Activated CD4-positive, alpha-beta T cell treated with anti-CD3 and anti-CD28 coated beads for 1 hour (primary cell): ENCODE results near the gene ARHGAP30.
"Not testable (repeated sequence)": the region's sequence is repeated elsewhere in the genome, so short reads cannot be mapped to it uniquely, and the experiment has no call there.

ENCODE experiments used
- DNase-seq: peaks from one replicate; pipeline ENCODE4 v3.0.0-alpha.2; 2020

The ARHGAP30 gene, protein sequence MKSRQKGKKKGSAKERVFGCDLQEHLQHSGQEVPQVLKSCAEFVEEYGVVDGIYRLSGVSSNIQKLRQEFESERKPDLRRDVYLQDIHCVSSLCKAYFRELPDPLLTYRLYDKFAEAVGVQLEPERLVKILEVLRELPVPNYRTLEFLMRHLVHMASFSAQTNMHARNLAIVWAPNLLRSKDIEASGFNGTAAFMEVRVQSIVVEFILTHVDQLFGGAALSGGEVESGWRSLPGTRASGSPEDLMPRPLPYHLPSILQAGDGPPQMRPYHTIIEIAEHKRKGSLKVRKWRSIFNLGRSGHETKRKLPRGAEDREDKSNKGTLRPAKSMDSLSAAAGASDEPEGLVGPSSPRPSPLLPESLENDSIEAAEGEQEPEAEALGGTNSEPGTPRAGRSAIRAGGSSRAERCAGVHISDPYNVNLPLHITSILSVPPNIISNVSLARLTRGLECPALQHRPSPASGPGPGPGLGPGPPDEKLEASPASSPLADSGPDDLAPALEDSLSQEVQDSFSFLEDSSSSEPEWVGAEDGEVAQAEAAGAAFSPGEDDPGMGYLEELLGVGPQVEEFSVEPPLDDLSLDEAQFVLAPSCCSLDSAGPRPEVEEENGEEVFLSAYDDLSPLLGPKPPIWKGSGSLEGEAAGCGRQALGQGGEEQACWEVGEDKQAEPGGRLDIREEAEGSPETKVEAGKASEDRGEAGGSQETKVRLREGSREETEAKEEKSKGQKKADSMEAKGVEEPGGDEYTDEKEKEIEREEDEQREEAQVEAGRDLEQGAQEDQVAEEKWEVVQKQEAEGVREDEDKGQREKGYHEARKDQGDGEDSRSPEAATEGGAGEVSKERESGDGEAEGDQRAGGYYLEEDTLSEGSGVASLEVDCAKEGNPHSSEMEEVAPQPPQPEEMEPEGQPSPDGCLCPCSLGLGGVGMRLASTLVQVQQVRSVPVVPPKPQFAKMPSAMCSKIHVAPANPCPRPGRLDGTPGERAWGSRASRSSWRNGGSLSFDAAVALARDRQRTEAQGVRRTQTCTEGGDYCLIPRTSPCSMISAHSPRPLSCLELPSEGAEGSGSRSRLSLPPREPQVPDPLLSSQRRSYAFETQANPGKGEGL

DNA sequence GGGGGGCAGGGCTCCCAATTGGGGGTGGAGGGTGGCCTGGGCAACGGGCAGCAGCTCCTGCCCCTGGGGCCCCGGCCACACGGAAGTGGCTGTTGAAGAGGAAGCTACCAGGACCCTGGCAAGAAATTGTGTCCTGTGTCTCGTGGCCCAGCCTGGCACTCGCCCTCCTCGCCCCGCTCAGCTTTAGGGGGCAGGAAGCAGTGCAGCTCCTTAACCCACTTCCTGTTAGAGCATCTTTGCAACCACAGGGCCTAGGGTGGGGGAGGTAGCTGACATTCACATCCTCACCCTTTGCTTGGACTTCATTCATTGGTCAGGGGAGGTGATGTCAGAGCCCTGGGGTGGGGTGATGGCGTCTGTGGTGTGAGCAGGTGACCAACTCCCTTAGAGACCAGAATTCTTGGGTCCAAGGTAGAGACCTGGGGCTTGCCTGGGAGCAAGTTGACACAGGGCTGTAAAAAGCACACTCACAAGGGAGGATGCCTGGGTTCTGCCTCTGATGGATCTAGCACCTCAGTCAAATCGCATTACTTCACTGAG lies at the start of gene ARHGAP30:
TSS of gene ARHGAP30 (minus strand) at position 161 of the 540 bp plus-strand sequence. CDS start 267 bp downstream, outside the sequence.
- DNase-seq = peak; percentile 70

DNA sequence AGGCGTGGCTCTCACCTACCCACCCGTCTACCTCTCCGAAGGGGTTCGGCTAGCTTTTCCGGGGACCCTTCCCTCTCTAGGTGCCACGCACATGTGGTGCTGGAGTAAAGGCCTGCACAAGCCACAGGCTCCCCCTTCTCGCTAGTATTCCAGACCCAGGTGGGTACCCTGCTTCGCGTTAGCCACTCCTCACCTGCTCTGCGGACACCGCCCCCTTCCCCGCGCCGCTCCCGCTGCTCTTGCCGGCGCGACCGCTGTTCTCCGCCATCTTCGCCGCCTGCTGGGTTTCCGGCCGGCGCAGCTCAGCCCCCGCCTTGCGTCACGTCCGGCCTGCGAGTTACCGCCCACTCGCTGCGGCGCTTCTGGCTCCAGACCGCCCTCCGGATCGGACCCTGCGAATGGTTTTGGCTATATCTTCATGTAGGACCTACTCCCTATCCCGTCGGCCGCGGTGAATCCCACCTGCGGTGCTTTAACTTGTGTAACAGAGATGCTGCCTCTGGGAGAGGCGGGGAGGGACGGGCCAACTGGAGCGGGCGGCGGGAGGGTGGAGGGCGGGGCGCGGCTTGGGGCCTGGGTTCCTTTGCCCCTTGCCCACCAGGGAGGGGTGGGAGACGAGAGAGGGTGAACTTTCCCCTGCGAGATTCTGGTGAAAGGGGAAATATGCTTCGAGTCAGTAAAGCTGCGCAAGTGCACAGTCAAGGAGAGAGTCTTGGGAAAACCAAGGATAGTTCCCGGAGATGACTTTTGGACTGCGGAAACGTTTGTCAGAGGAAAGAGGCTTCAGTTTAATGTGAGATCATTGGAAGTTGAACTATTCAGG lies 48.3 kb upstream of the ARHGAP30 start, which contains the start of the genes NIT1 and PFDN2:
TSS of gene NIT1 (plus strand) at position 347 of the 823 bp plus-strand sequence. CDS start at position 419, 72 bp downstream.
TSS of gene PFDN2 (minus strand) at position 279 of the 823 bp plus-strand sequence. CDS start at position 268, 11 bp downstream.
- DNase-seq = peak; percentile 78

DNA sequence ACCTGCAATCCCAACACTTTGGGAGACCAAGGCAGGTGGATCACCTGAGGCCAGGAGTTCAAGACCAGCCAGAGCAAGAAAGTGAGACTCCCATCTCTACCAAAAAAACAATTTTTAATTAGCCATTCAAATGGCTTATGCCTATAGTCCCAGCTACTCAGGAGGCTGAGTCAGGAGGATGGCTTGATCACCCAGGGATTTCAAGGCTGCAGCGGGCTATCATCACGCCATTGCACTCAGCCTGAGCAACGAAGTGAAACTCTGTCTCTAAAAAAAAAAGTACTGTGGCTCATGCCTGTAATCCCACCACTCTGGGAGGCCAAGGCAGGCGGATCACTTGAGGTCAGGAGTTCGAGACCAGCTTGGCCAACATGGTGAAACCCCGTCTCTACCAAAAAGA lies 46.3 kb upstream of the ARHGAP30 start:
- not testable (repeated sequence) for DNase-seq

DNA sequence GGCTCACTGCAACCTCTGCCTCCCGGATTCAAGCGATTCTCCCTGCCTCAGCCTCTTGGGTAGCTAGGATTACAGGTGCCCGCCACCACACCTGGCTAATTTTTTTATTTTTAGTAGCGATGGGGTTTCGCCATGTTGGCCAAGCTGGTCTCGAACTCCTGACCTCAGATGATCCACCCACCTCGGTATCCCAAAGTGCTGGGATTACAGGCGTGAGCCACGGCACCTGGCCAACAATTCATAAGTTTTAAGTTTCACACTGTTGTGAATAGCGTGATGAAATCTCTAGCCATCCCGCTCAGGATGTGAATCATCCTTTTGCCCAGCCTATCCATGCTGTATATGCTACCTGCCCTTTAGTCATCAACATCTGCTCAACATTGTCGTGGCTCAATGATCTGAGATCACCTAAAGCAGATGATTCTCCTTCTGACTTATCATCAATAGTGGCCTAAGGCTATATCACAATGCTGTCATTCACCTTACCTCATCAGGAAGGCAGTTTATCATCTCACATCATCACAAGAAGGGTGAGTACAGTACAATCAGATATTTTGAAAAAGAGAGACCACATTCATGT lies 45.5 kb upstream of the ARHGAP30 start:
- no peak for DNase-seq

DNA sequence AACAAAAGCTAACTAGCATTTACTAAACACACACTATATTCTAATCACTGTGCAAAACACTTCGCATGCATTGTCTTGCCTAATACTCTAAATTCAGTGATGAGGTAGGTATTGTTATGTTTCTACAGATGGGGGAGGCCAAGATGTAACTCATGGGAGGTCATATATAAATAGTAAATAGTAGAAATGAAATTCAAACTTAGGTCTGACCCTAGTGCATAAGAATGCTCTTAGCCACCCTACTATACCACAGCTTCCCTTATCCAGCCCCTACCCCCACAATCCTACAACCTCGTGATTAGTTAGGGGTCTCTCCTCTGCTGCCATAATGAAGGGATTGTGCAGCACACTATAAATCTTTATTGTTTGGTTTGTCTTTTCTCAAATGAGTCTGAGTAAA lies 44.9 kb upstream of the ARHGAP30 start:
- no peak for DNase-seq

DNA sequence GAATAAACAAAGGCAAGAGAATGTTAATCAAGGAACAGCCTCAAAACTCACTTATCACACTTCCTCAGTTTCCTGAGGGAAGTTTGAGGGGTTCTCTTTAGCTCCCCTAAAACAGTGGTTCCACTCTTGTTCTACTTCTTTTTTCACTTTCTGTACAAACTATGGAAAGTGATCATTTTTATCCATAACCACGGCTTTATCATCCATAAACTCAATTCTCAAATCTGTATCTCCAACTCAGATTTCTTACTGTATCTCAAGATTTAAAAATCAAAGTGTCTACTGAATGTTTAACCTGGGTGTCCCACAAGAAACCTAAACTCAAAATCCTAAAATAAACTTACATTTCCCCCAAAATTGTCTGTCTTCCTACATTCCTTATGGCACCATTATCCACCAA lies 44.2 kb upstream of the ARHGAP30 start:
- DNase-seq = no peak

DNA sequence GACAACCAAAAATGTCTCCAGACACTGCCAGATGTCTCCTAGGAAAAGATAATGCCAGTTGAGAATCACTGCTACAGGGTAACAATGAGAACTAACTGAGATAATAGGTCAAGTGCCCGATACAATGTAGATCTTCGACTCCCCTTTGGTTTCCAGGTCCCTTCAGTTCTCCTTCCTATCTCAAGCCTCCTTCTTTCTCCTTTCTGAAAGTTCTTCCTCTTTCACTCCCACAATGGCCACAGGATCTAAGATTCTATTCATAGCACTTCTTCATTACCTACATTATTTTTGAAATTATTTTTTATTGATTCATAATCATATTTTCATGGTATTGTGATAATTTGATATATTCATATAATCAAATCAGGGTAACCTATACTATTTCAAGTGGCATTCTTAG lies 41.8 kb upstream of the ARHGAP30 start:
- DNase-seq = no peak

DNA sequence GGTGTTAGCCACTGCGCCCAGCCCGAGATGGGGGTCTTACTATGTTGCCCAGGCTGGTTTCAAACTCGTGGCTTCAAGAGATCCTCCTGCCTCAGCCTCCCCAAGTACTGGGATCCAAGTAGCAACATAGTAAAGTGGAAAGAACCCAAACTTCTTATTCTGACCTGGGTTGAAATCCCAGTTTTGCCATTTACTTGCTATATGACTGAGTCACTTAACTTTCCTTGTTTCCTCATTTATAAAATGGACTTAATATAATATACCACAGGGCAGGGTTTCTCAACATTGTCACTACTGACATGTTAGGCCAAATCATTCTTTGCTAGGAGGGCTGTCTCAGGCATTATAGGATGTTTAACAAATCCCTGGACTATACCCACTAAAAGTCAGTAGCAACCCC lies 41.4 kb upstream of the ARHGAP30 start:
- DNase-seq = no peak

DNA sequence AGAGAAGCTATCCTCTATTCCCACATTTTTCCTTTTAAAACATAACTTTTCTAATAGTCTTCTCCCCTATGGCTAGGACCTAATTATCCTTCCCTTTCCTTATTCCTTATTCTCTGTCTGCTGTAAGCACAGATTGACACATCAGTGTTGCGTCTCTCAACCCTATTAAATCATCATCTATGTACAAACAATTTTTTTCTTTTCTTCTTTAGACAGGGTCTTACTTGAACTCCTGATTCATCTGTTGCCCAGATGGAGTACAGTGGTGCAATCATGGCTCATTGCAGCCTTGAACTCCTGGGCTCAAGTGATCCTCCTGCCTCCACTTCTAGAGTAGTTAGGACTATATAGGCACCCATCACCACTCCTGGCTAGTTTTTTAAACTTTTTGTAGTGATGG lies 36.7 kb upstream of the ARHGAP30 start:
- no peak for DNase-seq

DNA sequence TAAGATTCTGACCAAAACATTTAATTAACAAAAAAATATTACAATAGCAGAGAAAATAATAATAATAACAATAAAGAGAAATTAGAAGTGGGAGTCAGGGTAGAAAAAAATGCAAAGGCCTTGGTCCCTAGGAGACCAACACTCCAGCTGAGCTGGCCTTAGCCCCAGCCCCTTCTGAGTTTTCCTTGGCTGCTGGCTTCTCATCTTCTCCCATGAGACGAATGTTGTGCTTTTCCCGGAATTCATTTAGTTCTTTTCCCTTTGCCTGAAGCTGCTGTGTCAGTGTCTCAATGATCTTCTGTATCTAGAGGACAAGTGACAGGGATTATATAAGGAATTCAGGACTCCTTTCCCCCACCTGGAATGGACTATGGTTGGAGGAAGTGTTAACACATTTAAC lies 30.9 kb upstream of the ARHGAP30 start:
- no peak for DNase-seq

DNA sequence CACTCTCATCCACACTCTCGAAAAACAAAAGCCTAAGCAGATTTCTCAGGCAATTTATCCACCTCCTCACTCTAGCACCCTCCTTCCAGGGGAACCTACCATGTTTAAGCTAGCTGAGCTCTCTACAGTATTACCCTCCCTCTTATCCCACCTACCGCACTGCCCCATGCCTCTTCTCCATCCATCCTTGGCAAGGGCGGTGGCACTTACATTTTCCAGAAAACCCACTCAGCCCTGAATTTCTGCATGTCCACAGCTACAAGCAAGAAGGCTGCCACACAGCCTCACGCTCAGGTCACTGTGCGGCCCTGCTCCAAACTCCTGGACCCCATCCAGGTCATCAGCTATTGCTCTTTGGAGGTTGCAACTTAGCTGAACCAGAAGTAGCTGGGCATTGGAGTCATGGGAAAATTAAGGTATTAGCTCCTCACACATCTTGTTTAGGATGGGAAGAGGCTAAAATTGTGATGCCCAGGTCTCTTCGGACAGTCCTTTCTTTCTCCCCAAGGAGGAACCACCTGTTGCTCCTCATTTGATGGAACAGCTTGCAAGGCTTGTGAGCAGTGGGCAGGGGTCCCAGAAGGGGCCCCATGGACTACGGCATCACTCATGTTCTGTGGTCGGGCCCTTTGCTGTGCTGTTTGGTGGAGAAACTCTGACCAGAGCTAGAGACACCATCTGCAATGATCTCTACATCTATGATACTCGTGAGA lies 29.6 kb upstream of the ARHGAP30 start:
- no peak for DNase-seq

DNA sequence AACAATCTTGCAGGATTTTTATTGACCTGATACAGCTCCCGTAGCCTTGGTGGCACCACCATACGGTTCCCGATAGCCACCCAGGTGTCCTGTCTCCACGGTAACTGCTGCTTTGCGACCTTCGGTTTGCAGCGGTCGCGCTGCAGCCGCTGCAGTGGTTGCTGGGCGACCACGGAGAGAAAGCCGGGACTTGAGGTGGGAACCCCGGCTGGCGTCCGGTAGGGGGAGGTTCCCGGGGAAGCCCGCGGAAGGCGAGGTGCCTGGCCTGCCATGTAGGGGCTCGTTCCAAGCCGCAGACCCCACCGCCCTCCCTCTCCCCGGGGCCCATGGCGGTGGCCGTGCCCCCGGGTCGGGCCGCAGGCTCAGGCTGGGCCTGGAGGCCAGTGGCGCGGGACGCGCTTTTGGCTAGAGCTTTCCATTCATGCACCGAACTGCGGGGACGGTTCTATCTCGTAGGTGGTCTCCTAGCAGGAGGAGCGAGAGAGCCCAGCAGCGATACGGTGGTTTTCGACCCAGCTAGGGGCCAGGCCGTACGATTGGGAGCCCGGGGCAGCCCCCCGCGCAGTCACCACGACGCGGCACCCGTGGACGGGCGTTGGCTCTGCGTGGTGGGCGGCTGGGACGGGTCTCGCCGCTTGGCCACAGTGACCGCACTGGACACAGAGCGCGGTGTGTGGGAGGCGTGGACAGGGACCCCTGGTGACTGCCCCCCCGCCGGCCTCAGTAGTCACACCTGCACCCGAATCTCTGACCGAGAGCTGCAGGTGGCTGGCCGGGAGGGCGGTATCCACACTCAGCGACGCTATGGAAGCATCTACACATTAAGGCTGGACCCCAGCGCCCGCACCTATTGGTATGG lies 28.7 kb upstream of the ARHGAP30 start, which contains the start of gene KLHDC9:
TSS of gene KLHDC9 (plus strand) at position 152 of the 859 bp plus-strand sequence. CDS start at position 327, 175 bp downstream.
- peak; percentile 34 for DNase-seq

DNA sequence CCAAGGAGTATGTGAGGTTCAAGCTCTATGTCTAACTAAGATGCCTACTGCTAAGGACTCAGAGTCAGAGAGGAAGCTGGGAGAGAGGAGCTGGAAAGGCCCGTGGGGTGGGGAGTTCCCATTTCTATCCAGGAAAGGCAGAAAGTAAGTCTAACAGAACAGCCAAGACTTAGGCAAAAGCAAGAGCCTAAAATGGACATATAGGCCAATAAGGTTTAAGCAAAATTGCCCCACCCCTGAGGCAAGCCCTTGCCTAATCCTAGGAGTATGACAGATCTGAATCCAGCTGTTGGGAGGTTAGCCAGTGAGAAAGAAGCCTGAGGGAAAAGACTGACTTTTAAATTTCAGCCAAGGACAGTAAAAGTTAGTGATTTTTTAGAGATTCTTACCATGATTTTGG lies 26.8 kb upstream of the ARHGAP30 start:
- no peak for DNase-seq

DNA sequence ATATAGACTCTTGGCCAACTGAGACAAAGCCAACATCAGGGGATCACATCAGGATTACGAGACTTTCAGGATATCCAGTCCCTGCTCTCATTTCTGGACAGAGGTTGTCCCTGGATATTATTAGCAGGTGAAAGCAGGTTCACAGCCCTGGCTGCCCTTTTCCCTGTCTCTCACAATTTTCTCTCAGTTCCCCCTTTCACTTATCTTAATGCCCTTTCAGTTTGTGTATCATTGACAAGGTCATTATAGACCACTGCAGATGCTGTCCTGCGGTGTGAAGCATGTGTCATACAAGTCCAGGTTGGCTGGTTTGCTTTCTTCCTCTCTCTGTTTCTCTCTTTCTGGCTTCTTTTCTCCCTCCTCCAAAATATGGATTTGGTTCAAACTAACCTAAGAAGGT lies 26.3 kb upstream of the ARHGAP30 start:
- DNase-seq = no peak

DNA sequence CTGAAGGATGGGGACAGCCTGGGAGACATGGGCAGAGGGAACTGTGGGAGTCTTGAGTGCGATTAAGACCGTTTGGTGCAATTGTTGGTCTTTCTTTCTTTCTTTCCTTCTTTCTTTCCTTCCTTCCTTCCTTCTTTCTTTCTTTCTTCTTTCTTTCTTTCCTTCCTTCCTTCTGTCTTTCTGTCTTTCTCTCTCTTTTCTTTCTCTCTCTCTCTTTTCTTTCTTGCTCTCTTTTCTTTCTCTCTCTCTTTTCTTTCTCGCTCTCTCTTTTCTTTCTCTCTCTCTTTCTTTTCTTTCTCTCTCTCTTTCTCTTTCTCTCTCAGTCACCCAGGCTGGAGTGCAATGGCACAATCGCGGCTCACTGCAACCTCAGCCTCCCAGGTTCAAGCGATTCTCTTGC lies 25.5 kb upstream of the ARHGAP30 start:
- no peak for DNase-seq

DNA sequence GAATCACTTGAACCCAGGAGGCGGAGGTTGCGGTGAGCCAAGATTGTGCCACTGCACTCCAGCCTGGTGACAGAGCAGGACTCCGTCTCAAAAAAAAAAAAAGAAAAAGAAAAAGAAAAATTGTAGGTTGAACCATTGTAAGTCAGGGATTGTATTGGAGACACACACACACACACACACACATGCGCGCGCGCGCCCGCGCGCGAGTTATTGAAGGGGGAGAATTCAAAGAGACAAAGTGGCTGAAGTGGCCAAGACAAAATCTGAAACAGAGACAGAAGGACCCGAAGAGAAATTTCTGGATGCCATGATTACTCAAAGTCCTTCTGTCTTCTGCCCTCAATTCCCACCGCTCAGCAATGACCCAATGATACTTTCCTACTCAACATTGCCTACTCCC lies 24.8 kb upstream of the ARHGAP30 start:
- DNase-seq = no peak

DNA sequence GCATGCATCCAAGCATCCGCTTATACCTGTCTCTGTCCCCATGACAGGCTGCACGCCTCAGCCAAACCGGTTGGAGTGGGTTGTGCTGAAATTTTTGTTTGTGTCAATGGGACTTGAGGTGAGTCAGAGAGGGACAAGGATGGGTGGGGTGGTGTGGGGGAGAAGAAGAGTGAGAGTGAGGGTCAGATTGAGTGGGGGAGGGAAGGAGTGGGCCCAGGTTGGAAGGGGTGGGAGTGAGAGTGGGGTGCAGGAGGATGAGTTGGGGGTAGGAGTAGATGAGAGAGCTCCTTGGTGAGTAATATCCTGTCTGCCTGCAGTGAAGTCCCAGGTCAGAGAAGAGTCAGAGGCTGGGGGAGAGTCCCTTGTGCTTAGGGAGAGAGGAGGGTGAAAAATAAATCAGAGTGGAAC lies 22.9 kb upstream of the ARHGAP30 start:
- DNase-seq = no peak

DNA sequence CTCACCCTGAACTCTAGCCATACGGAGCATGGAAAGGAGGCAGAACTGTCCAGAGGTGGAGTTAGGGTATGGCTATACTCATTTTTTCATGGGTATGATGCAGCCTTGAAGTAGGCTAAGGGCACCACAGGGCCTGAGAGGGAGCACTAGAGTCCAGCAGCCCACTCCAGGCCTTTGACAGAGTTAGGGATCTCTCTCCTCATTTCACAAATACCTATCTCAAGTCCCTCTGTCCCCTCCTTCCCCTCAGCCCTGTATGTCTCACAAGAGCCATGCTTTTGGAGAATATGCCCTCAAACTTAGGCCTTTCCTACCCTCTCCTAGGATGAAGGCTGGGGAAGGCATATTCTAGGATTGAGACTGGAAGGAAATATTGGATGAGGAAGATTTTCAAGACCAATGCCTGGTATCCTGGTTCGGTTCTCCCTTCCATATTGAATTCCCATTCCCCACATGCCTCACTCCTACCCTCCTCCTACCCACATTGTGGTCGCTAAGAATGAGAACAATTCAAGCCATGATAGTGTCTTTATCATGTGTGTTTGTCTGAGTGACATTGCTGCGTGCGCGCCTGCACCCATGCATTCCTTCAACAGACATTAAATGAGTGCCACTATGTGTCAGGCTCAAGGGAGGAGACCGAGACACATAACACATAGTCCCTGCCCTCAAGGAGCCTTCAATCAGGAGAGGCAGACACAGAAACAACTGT lies 22.3 kb upstream of the ARHGAP30 start:
- no peak for DNase-seq

DNA sequence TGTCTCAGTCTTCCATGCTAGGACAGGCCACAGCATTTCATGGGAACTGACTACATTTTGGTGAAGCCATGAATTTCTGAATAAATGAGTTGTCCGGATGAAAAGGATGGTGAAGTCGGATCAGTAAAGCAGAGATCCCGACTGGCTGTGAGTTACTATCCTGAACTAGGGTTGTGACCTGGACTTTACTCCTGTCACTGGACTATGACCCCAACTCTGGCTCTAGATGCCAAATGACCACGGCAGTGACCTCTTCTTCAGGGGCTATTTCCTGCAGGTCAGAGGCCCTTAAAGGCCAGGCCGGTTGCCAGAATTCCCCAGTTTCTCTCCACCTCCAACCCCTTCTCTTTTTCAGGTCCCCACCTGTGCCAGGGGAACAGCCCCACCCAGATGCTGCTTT lies 21.4 kb upstream of the ARHGAP30 start:
- no peak for DNase-seq
